H9 (cell line): Measurements from ENCODE around the gene EFNB2. TPM values are rescaled to one million over a fixed set of nuclear protein-coding genes. Genes with fewer than 3 reads are reported as not detected.

Source experiments
- DNase-seq: peaks from one replicate; pipeline ENCODE4 v3.0.0-alpha.2; 2017
- H2AFZ ChIP-seq: one replicate; pipeline ENCODE4 v1.6.1; 2013; ENCODE audit warnings: mild to moderate bottlenecking, low read length, control low read depth, moderate library complexity
- H2AK5ac ChIP-seq: 2 replicates; pipeline ENCODE4 v1.6.1; 2013; ENCODE audit warnings: low read length, control low read depth, mixed read lengths; ENCODE audit not compliant: insufficient read length
- H2BK120ac ChIP-seq: one replicate; pipeline ENCODE4 v1.6.1; 2013; ENCODE audit warnings: low read depth, mild to moderate bottlenecking, low read length, control low read depth, inconsistent platforms; ENCODE audit not compliant: poor library complexity, severe bottlenecking
- H2BK12ac ChIP-seq: 2 replicates; pipeline ENCODE4 v1.6.1; 2013; ENCODE audit warnings: low read length, control low read depth, mixed read lengths, low read depth; ENCODE audit not compliant: insufficient read length
- H2BK15ac ChIP-seq: 2 replicates; pipeline ENCODE4 v1.6.1; 2013; ENCODE audit warnings: low read depth, low read length, control low read depth
- H2BK20ac ChIP-seq: one replicate; pipeline ENCODE4 v1.6.1; 2013; ENCODE audit warnings: low read depth, mild to moderate bottlenecking, low read length, control low read depth, inconsistent platforms; ENCODE audit not compliant: poor library complexity, severe bottlenecking
- H2BK5ac ChIP-seq: 2 replicates; pipeline ENCODE4 v1.6.1; 2013; ENCODE audit warnings: low read length, control low read depth, mixed read lengths; ENCODE audit not compliant: insufficient read length
- H3K14ac ChIP-seq: 2 replicates; pipeline ENCODE4 v1.6.1; 2013; ENCODE audit warnings: low read length, control low read depth; ENCODE audit not compliant: insufficient read depth
- H3K18ac ChIP-seq: 2 replicates; pipeline ENCODE4 v1.6.1; 2013; ENCODE audit warnings: low read depth, mild to moderate bottlenecking, mixed read lengths, low read length, control low read depth; ENCODE audit not compliant: insufficient read length
- H3K23ac ChIP-seq: 2 replicates; pipeline ENCODE4 v1.6.1; 2013; ENCODE audit warnings: low read length, control low read depth, mixed read lengths, low read depth; ENCODE audit not compliant: insufficient read length
- H3K23me2 ChIP-seq: 2 replicates; pipeline ENCODE4 v1.6.1; 2013; ENCODE audit warnings: low read depth, mild to moderate bottlenecking, mixed read lengths, low read length, control low read depth; ENCODE audit not compliant: insufficient read length, poor library complexity, severe bottlenecking
- H3K27ac ChIP-seq: 2 replicates; pipeline ENCODE4 v1.5.1; 2013; ENCODE audit warnings: low read length, control low read depth, mixed read lengths, low read depth; ENCODE audit not compliant: insufficient read length
- H3K27me3 ChIP-seq: 2 replicates; pipeline ENCODE4 v1.6.1; 2013; ENCODE audit warnings: low read length, control low read depth, inconsistent platforms; ENCODE audit not compliant: insufficient read depth
- H3K4ac ChIP-seq: 2 replicates; pipeline ENCODE4 v1.6.1; 2013; ENCODE audit warnings: low read depth, mild to moderate bottlenecking, control low read depth, inconsistent platforms, low read length, moderate library complexity
- H3K4me1 ChIP-seq: 2 replicates; pipeline ENCODE4 v1.6.1; 2013; ENCODE audit warnings: low read length, control low read depth, inconsistent platforms; ENCODE audit not compliant: insufficient read depth
- H3K4me2 ChIP-seq: 2 replicates; pipeline ENCODE4 v1.6.1; 2013; ENCODE audit warnings: low read length, control low read depth, mixed read lengths; ENCODE audit not compliant: insufficient read length, insufficient read depth
- H3K56ac ChIP-seq: 2 replicates; pipeline ENCODE4 v1.6.1; 2013; ENCODE audit warnings: low read depth, mild to moderate bottlenecking, mixed read lengths, low read length, control low read depth; ENCODE audit not compliant: insufficient read length
- H3K79me1 ChIP-seq: 2 replicates; pipeline ENCODE4 v1.6.1; 2013; ENCODE audit warnings: low read depth, mild to moderate bottlenecking, moderate library complexity, low read length, control low read depth, inconsistent platforms; ENCODE audit not compliant: insufficient read depth, poor library complexity, severe bottlenecking
- H3K79me2 ChIP-seq: 2 replicates; pipeline ENCODE4 v1.6.1; 2013; ENCODE audit warnings: low read length, control low read depth, inconsistent platforms; ENCODE audit not compliant: insufficient read depth
- H3K9ac ChIP-seq: 2 replicates; pipeline ENCODE4 v1.6.1; 2013; ENCODE audit warnings: low read length, control low read depth, mixed read lengths; ENCODE audit not compliant: insufficient read length; ENCODE audit errors: extremely low read depth
- H3K9me3 ChIP-seq: one replicate; pipeline ENCODE4 v1.6.1; 2013; ENCODE audit warnings: low read depth, low read length, inconsistent platforms; ENCODE audit not compliant: control insufficient read depth
- H3T11ph ChIP-seq: one replicate; pipeline ENCODE4 v1.6.1; 2013; ENCODE audit warnings: mild to moderate bottlenecking, low read length, control low read depth, inconsistent platforms
- H4K20me1 ChIP-seq: one replicate; pipeline ENCODE4 v1.6.1; 2013; ENCODE audit not compliant: control insufficient read depth, insufficient read length, insufficient read depth
- H4K5ac ChIP-seq: 2 replicates; pipeline ENCODE4 v1.6.1; 2013; ENCODE audit warnings: low read depth, mild to moderate bottlenecking, mixed read lengths, low read length, control low read depth; ENCODE audit not compliant: insufficient read length
- H4K8ac ChIP-seq: replicated peaks from 2 replicates; pipeline ENCODE4 v1.6.1; 2013; ENCODE audit warnings: low read length, control low read depth, mixed read lengths, low read depth; ENCODE audit not compliant: insufficient read length
- H4K91ac ChIP-seq: 2 replicates; pipeline ENCODE4 v1.6.1; 2013; ENCODE audit warnings: low read depth, mild to moderate bottlenecking, moderate library complexity, mixed read lengths, low read length, control low read depth; ENCODE audit not compliant: insufficient read length
- H3K27ac Mint-ChIP-seq, 3 experiments: 2 replicates in 2 of 3; 3 replicates in 1 of 3; pipeline ENCODE4 v1.8.0; 2020 to 2021; ENCODE audit warnings: mixed read lengths in 3 of 3, mild to moderate bottlenecking in 1 of 3, moderate library complexity in 1 of 3
- H3K27me3 Mint-ChIP-seq: 2 replicates; pipeline ENCODE4 v1.8.0; 2021; ENCODE audit warnings: low read depth, mild to moderate bottlenecking, moderate library complexity, mixed read lengths
- H3K36me3 Mint-ChIP-seq, 3 experiments: 2 replicates in 2 of 3; 3 replicates in 1 of 3; pipeline ENCODE4 v1.8.0; 2020 to 2021; ENCODE audit warnings: low read depth in 3 of 3, mixed read lengths in 3 of 3; ENCODE audit not compliant: insufficient read depth in 1 of 3
- H3K4me1 Mint-ChIP-seq, 2 experiments: 2 replicates each; pipeline ENCODE4 v1.8.0; 2020; ENCODE audit warnings: mixed read lengths in 2 of 2
- H3K4me3 Mint-ChIP-seq, 2 experiments: 2 replicates in 1 of 2; 3 replicates in 1 of 2; pipeline ENCODE4 v1.8.0; 2020 to 2021; ENCODE audit warnings: mild to moderate bottlenecking in 2 of 2, mixed read lengths in 2 of 2, moderate library complexity in 1 of 2
- H3K9me3 Mint-ChIP-seq, 2 experiments: 2 replicates in 1 of 2; 3 replicates in 1 of 2; pipeline ENCODE4 v1.8.0; 2020; ENCODE audit warnings: mild to moderate bottlenecking in 2 of 2, mixed read lengths in 2 of 2, moderate library complexity in 1 of 2
- WGBS: extraction: QIAGEN DNeasy Blood & Tissue Kit; methylation state at CpG from one replicate; pipeline ENCODE4 v1.1.7; 2013; ENCODE audit warnings: missing lambda C conversion rate, low lambda C conversion rate, mixed read lengths; ENCODE audit not compliant: insufficient read length; ENCODE audit errors: extremely low coverage; 5-methylcytosine and 5-hydroxymethylcytosine counted together
- total RNA-seq: library from RNA; stranded (reverse); gene quantifications from 2 replicates; pipeline ENCODE4 v1.2.1, GENCODE V29; 2021
- TF ChIP-seq, protein P1 (sequence below): fragments of 200-600 bp; sonication (generic); conservative IDR thresholded peaks from 3 replicates; pipeline ENCODE4 v1.8.0; 2021; ENCODE audit warnings: antibody characterized with exemption, mild to moderate bottlenecking

Gene EFNB2
- total RNA-seq, 1 experiment from 2014 or later, result 12.7 TPM

DNA sequence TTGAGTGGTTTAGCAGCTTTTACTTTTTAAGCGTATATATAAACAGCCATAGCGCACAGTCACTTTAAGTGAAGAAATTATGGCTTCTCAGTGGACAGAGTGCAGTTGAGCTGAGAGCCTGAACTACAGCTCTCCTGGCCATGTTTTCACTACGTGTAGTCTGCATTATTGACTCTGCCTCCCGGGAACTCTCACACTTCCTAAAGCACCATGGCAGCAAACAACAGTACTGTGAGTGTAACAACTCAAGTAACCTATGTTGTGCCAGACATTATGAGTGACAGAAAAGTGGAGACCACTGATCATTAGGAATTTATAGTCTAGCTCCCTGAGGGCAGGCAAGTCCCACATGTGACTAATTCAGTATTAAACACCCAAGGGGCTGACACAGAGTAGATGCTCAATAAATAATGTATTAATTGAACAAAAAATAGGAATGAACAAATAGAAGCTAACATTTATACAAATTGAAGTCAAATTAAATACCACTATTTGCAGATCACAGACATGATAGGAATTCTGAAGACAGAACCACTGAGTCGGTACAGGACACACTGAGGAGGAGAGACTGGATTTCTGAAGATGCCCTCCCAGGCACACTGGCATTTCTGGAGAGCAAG, 19.7 kb downstream of the EFNB2 start:
- Histone ChIP-seq H3K79me1 (no peaks in the 10 kb centered on the region), H3K9me3 (no peaks in the 10 kb centered on the region), H4K91ac (no peak overlapping the region), H3K4me1 (peaks cover 6% of the 10 kb centered on the region; the same call in 1 of the 2 replicates), H3K4me2 (no peak overlapping the region), H3K23me2 (no peaks in the 10 kb centered on the region), H3K27me3 (no peaks in the 10 kb centered on the region), H4K5ac (no peak overlapping the region), H4K8ac (no peak overlapping the region), H3K9ac (no peak overlapping the region), H2BK120ac (no peak overlapping the region), H3K27ac (no peak overlapping the region), H3K79me2 (no peaks in the 10 kb centered on the region; the same call in 1 of the 2 replicates), H2AFZ (no peak overlapping the region), H3T11ph (no peak overlapping the region), H2BK15ac (no peak overlapping the region), H4K20me1 (no peaks in the 10 kb centered on the region), H3K18ac (no peak overlapping the region), H2AK5ac (no peak overlapping the region), H2BK20ac (no peak overlapping the region), H3K56ac (no peak overlapping the region), H3K23ac (no peak overlapping the region), H3K14ac (no peak overlapping the region; the same call in 1 of the 2 replicates), H3K4ac (no peak overlapping the region), H2BK12ac (no peak overlapping the region), H2BK5ac (no peak overlapping the region)
- Mint-ChIP-seq H3K4me1 (peaks cover 60% of the 10 kb centered on the region in 2 experiments), H3K27me3 (peaks cover 2% of the 10 kb centered on the region; the same call in 1 of the 2 replicates), H3K4me3 (no peak overlapping the region), H3K27ac (no peak overlapping the region), H3K36me3 (peaks cover 2 to 11% (median 6%) of the 10 kb centered on the region in 3 experiments; a peak in 5 of 7 replicates), H3K9me3 (no peaks in the 10 kb centered on the region)
- TF ChIP-seq, protein P1, sequence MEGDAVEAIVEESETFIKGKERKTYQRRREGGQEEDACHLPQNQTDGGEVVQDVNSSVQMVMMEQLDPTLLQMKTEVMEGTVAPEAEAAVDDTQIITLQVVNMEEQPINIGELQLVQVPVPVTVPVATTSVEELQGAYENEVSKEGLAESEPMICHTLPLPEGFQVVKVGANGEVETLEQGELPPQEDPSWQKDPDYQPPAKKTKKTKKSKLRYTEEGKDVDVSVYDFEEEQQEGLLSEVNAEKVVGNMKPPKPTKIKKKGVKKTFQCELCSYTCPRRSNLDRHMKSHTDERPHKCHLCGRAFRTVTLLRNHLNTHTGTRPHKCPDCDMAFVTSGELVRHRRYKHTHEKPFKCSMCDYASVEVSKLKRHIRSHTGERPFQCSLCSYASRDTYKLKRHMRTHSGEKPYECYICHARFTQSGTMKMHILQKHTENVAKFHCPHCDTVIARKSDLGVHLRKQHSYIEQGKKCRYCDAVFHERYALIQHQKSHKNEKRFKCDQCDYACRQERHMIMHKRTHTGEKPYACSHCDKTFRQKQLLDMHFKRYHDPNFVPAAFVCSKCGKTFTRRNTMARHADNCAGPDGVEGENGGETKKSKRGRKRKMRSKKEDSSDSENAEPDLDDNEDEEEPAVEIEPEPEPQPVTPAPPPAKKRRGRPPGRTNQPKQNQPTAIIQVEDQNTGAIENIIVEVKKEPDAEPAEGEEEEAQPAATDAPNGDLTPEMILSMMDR, result no peak
- no CpG with 5 or more reads among the region's 5 CpGs for WGBS
- DNase-seq, result no peak
